Peyer's patch (tissue), 4 donors: ENCODE results near the gene CBLN3.

ENCODE experiments used
- CTCF ChIP-seq, 6 experiments: fragments of 450-650 bp in 4 of 6; fragments of 200-600 bp in 2 of 6; sonication (generic) in 1 of 6; IDR thresholded peaks; one replicate each; pipeline ENCODE4 v1.5.1; 2017 to 2019; ENCODE audit warnings: antibody characterized with exemption in 6 of 6, mild to moderate bottlenecking in 3 of 6, moderate library complexity in 1 of 6
- POLR2A ChIP-seq, 2 donors: fragments of 450-650 bp; IDR thresholded peaks; one replicate each; pipeline ENCODE4 v1.5.1; 2017; ENCODE audit warnings: antibody characterized with exemption in 2 of 2, mild to moderate bottlenecking in 2 of 2, moderate library complexity in 2 of 2

GRCh38 chr14:24463017-24463883, 33.8 kb upstream of the CBLN3 start:
- TF ChIP-seq CTCF (IDR thresholded peaks at IDR 0.05) (no peak), POLR2A (IDR thresholded peaks at IDR 0.05) (no peak)
